GM13977 (cell line): ENCODE measurements around the gene DOLPP1.

Experiments used
- DNase-seq: peaks from one replicate; pipeline ENCODE4 v3.0.0; 2012; ENCODE audit warnings: low spot score
- CTCF ChIP-seq: IDR thresholded peaks from 2 replicates; pipeline ENCODE4 v1.5.1; 2012; ENCODE audit warnings: mild to moderate bottlenecking, control low read depth; ENCODE audit not compliant: insufficient read depth; ENCODE audit errors: extremely low read depth, missing control alignments
- in situ Hi-C: fragments of 300-500 bp; cut with MboI; formaldehyde crosslinking; loops from one replicate; pipeline ENCODE4 v1.12.0; 2022; ENCODE audit warnings: low sequenced_read_pairs, low pct_unique_long_range_greater_than_20kb, mixed read lengths, inconsistent platforms; ENCODE audit not compliant: unreplicated experiment

DOLPP1 gene

DNA sequence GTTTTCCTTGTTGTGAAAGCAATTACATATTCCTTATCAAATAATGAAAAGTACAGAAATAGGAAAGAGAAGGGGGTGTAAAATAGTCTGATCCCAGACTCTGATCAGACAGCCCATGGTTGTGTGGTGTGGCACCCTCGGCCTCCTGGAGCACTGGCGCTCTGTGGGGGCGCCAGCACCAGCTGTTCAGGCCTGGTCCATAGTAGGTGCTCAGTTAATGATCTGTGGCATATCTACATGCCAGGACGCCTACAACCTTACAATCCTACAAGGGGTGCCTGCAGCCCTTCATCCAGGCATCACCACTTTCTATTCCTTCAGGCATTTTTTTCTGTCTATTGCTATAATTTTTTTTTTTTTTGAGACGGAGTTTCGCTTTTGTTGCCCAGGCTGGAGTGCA lies 27.9 kb upstream of the DOLPP1 start:
- DNase-seq: no peak
- no peak for TF ChIP-seq CTCF
- in situ Hi-C loops: no loop called here

GRCh38 chr9:129054163-129054851 lies 26.6 kb upstream of the DOLPP1 start:
- in situ Hi-C loops: no loop called here
- no peak for DNase-seq
- TF ChIP-seq CTCF: no peak

- no peak for TF ChIP-seq CTCF
- no peak for DNase-seq
- in situ Hi-C loops: no loop called here
Observed at GRCh38 chr9:129058965-129059795, 21.7 kb upstream of the DOLPP1 start.

GRCh38 chr9:129059796-129060785 lies 20.8 kb upstream of the DOLPP1 start:
- no peak for DNase-seq
- no peak for TF ChIP-seq CTCF

DNA sequence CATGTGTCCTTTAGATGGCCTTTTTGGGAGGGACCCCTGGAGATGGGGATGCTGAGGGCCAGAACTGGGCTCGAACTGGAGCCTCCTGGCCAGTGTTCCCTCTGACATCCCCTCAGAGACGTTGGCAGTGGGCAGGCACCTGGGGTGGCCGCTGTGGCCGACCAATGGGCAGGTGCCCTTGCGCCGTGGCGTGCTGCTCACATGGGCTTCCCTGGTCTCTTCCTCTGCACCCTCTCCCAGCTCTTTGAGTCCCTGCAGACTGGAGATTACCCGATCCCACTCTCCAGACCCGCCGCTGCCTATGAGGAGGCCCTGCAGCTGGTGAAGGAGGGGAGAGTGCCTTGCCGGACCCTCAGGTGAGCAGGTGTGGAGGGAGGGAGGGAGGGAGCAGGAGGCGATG lies 19.9 kb upstream of the DOLPP1 start:
- no peak for DNase-seq
- in situ Hi-C loops: no loop called here
- TF ChIP-seq CTCF: no peak

More at GRCh38 chr9:129059796-129060785, 20.8 kb upstream of the DOLPP1 start:
- in situ Hi-C loops: no loop called here

DNA sequence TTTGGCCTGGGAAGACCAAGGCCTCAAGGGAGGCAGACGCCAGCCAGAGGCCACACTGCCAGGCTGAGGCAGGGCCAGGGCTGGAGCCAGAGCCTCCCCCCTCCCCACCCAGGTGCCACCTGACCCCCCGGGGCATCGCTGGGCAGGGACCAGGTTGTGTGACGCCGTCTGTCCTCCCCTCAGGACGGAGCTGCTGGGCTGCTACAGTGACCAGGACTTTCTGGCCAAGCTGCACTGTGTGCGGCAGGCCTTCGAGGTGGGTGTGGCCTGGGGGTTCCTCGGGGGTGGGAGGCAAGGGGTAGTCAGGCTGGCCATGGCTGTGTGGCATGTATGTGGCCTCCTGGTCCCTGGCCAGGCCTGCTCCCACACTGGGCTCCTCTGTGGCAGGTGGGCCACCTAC lies 17.9 kb upstream of the DOLPP1 start:
- in situ Hi-C loops: no loop called here
- no peak for TF ChIP-seq CTCF
- DNase-seq: no peak
